Measurements from ENCODE around the gene CDK5RAP2. TPM values are rescaled to one million over a fixed set of nuclear protein-coding genes. Genes with fewer than 3 reads are reported as not detected.

Gene CDK5RAP2
- total and polyA plus RNA-seq, 7 donors = 10.6 to 57.8 (median 41.0) TPM

- no peaks in the 10 kb centered on the region for H3K36me3 ChIP-seq
- no peak overlapping the region for H3K27ac ChIP-seq
- H3K9me3 ChIP-seq = no peaks in the 10 kb centered on the region
- 40 to 81% methylated on average over 1 of the region's 1 CpG for WGBS, 2 donors
- no peak overlapping the region for H3K4me3 ChIP-seq
- intact Hi-C loops (cut with DNase I) = no loop called here
- no peaks in the 10 kb centered on the region for H3K27me3 ChIP-seq
- TF ChIP-seq CTCF (IDR thresholded peaks at IDR 0.05) (no peak), POLR2A (IDR thresholded peaks at IDR 0.05) (no peak), POLR2AphosphoS5 (IDR thresholded peaks at IDR 0.05) (no peak), EP300 (IDR thresholded peaks at IDR 0.05) (no peak)
- DNase-seq = no peak
- H3K4me1 ChIP-seq = no peaks in the 10 kb centered on the region
Observed at GRCh38 chr9:120626512-120626911, 46.5 kb upstream of the CDK5RAP2 start.

GRCh38 chr9:120625222-120625621, 45.3 kb upstream of the CDK5RAP2 start:
- Histone ChIP-seq H3K4me3 (no peak overlapping the region), H3K27me3 (no peaks in the 10 kb centered on the region), H3K27ac (peak overlapping the region in 1 of 4 donors; percentile 28), H3K9me3 (no peaks in the 10 kb centered on the region), H3K36me3 (no peaks in the 10 kb centered on the region), H3K4me1 (no peaks in the 10 kb centered on the region)
- TF ChIP-seq POLR2A (IDR thresholded peaks at IDR 0.05) (no peak), CTCF (IDR thresholded peaks at IDR 0.05) (no peak), POLR2AphosphoS5 (IDR thresholded peaks at IDR 0.05) (no peak), EP300 (IDR thresholded peaks at IDR 0.05) (no peak)
- 87 to 94% methylated on average over 6 of the region's 6 CpGs for WGBS, 2 donors
- intact Hi-C loops (cut with DNase I) = no loop called here
- DNase-seq = no peak

- DNase-seq = no peak
- Histone ChIP-seq H3K36me3 (no peaks in the 10 kb centered on the region), H3K4me3 (no peak overlapping the region), H3K9me3 (no peaks in the 10 kb centered on the region), H3K4me1 (peaks cover 0 to 3% (median 0%) of the 10 kb centered on the region in 4 donors), H3K27me3 (no peaks in the 10 kb centered on the region), H3K27ac (no peak overlapping the region)
- TF ChIP-seq CTCF (IDR thresholded peaks at IDR 0.05) = no peak
- TF ChIP-seq EP300 (IDR thresholded peaks at IDR 0.05) = no peak
- no peak for TF ChIP-seq POLR2A (IDR thresholded peaks at IDR 0.05)
- no peak for TF ChIP-seq POLR2AphosphoS5 (IDR thresholded peaks at IDR 0.05)
- intact Hi-C loops (cut with DNase I) = no loop called here
Observed at GRCh38 chr9:120622790-120623189, 42.8 kb upstream of the CDK5RAP2 start.

GRCh38 chr9:120621941-120622340, 42.0 kb upstream of the CDK5RAP2 start:
- no peaks in the 10 kb centered on the region for H3K27me3 ChIP-seq
- H3K4me3 ChIP-seq = no peak overlapping the region
- 98 to 100% methylated on average over 1 of the region's 1 CpG for whole genome bisulfite sequencing, 2 donors
- peaks cover 0 to 3% (median 0%) of the 10 kb centered on the region in 4 donors for H3K4me1 ChIP-seq
- H3K27ac ChIP-seq = no peak overlapping the region
- no peaks in the 10 kb centered on the region for H3K36me3 ChIP-seq
- TF ChIP-seq CTCF (IDR thresholded peaks at IDR 0.05) (no peak), POLR2AphosphoS5 (IDR thresholded peaks at IDR 0.05) (no peak), EP300 (IDR thresholded peaks at IDR 0.05) (no peak), POLR2A (IDR thresholded peaks at IDR 0.05) (no peak)
- no peak for DNase-seq
- H3K9me3 ChIP-seq = no peaks in the 10 kb centered on the region
- intact Hi-C loops (cut with DNase I) = no loop called here

All from sigmoid colon (tissue), 7 donors.